DND-41 (cell line): Measurements from ENCODE around the gene SRCAP.

ENCODE experiments used
- ATAC-seq: fragments of 200-7000 bp; cut with Tn5 transposase; 3 replicates; pipeline ENCODE4 v1.9.1; 2021; ENCODE audit warnings: low read depth; ENCODE audit not compliant: insufficient read depth
- DNase-seq: peaks from one replicate; pipeline ENCODE4 v3.0.0-alpha.2; 2020
- H2AFZ ChIP-seq: 2 replicates; pipeline ENCODE4 v1.6.0; 2012; ENCODE audit warnings: low read depth, low read length
- H3K27ac ChIP-seq: 2 replicates; pipeline ENCODE4 v1.5.1; 2012; ENCODE audit warnings: low read length, inconsistent platforms
- H3K27me3 ChIP-seq: fragments of 200-600 bp; sonication (generic); 2 replicates; pipeline ENCODE4 v1.6.0; 2012; ENCODE audit warnings: low read length, mild to moderate bottlenecking, inconsistent platforms; ENCODE audit not compliant: insufficient read depth, poor library complexity
- H3K36me3 ChIP-seq: 2 replicates; pipeline ENCODE4 v1.5.1; 2012; ENCODE audit warnings: low read length, inconsistent platforms; ENCODE audit not compliant: insufficient read depth
- H3K4me1 ChIP-seq: 2 replicates; pipeline ENCODE4 v1.5.1; 2012; ENCODE audit warnings: mild to moderate bottlenecking, low read length; ENCODE audit not compliant: insufficient read depth
- H3K4me2 ChIP-seq: 2 replicates; pipeline ENCODE4 v1.6.0; 2012; ENCODE audit warnings: mild to moderate bottlenecking, moderate library complexity, low read length, inconsistent platforms; ENCODE audit not compliant: insufficient read depth
- H3K4me3 ChIP-seq, 2 experiments: fragments of 200-600 bp in 1 of 2; shearing (Covaris generic) in 1 of 2; 2 replicates each; pipeline ENCODE4 v1.5.1; 2012 to 2016; ENCODE audit warnings: inconsistent platforms in 2 of 2, low read length in 2 of 2, mild to moderate bottlenecking in 2 of 2, low read depth in 1 of 2, moderate library complexity in 1 of 2
- H3K79me2 ChIP-seq: 2 replicates; pipeline ENCODE4 v1.6.0; 2012; ENCODE audit warnings: low read length, inconsistent platforms; ENCODE audit not compliant: insufficient read depth
- H3K9ac ChIP-seq: 2 replicates; pipeline ENCODE4 v1.6.0; 2012; ENCODE audit warnings: low read depth, mild to moderate bottlenecking, inconsistent platforms, low read length, moderate library complexity
- H3K9me3 ChIP-seq: 2 replicates; pipeline ENCODE4 v1.5.1; 2012; ENCODE audit warnings: low read length, moderate library complexity, mild to moderate bottlenecking, inconsistent platforms; ENCODE audit not compliant: insufficient read depth, severe bottlenecking
- H4K20me1 ChIP-seq: 2 replicates; pipeline ENCODE4 v1.6.0; 2012; ENCODE audit warnings: low read length; ENCODE audit not compliant: insufficient read depth
- CTCF ChIP-seq: IDR thresholded peaks from 2 replicates; pipeline ENCODE4 v1.5.1; 2012; ENCODE audit warnings: borderline replicate concordance, low read length, moderate library complexity, mild to moderate bottlenecking; ENCODE audit not compliant: poor library complexity, severe bottlenecking; ENCODE audit errors: extremely low read depth
- EZH2 ChIP-seq: IDR thresholded peaks from 3 replicates; pipeline ENCODE4 v1.6.1; 2012; ENCODE audit warnings: borderline replicate concordance, low read depth, mild to moderate bottlenecking, moderate library complexity, low read length, inconsistent platforms; ENCODE audit not compliant: severe bottlenecking

The SRCAP gene

GRCh38 chr16:30787613-30788378 is 88.8 kb downstream of the SRCAP start:
- TF ChIP-seq EZH2 = no peak
- TF ChIP-seq CTCF = no peak
- Histone ChIP-seq H3K79me2 (peaks cover 5% of the 10 kb centered on the region), H3K9me3 (no peaks in the 10 kb centered on the region), H4K20me1 (no peaks in the 10 kb centered on the region), H3K4me2 (peak overlapping the region; percentile 71), H3K27me3 (peaks cover 5% of the 10 kb centered on the region), H3K36me3 (peaks cover 10% of the 10 kb centered on the region), H3K27ac (no peak overlapping the region), H3K4me3 (peak overlapping the region in 1 of 2 experiments; percentile 80; a peak in 3 of 4 replicates), H2AFZ (peak overlapping the region; percentile 92), H3K9ac (peak overlapping the region; percentile 78), H3K4me1 (peaks cover 24% of the 10 kb centered on the region)
- ATAC-seq = no peak
- DNase-seq = no peak
